Thoracic aorta (tissue), 2 donors: ENCODE measurements around the gene CNGB1. TPM values are rescaled to one million over a fixed set of nuclear protein-coding genes. Genes with fewer than 3 reads are reported as not detected.
A peak's percentile ranks its signal among the peaks of the same experiment; 100 is the strongest.

Experiments used
- ATAC-seq: fragments of 150-250 bp; one replicate; pipeline ENCODE4 v1.8.0; 2017; ENCODE audit warnings: low read depth; ENCODE audit not compliant: insufficient number of reproducible peaks, low FRiP score
- DNase-seq: peaks from one replicate; pipeline ENCODE4 v3.0.0-alpha.2; 2020; ENCODE audit warnings: low spot score
- H3K27ac ChIP-seq, 2 donors: fragments of 200-600 bp; sonication (generic); 1 replicate in 1 of 2; 2 replicates in 1 of 2; pipeline ENCODE4 v1.5.1; 2016; ENCODE audit warnings: mild to moderate bottlenecking in 2 of 2, moderate library complexity in 2 of 2
- H3K27me3 ChIP-seq: fragments of 200-600 bp; sonication (generic); replicated peaks from 2 replicates; pipeline ENCODE4 v1.6.0; 2016; ENCODE audit warnings: mild to moderate bottlenecking; ENCODE audit not compliant: insufficient read depth
- H3K36me3 ChIP-seq: fragments of 200-600 bp; sonication (generic); one replicate; pipeline ENCODE4 v1.5.1; 2016
- H3K4me1 ChIP-seq, 2 donors: fragments of 200-600 bp; sonication (generic); 1 replicate in 1 of 2; 2 replicates in 1 of 2; pipeline versions ENCODE4 v1.5.1 to v1.6.0; 2016; ENCODE audit warnings: low read depth in 2 of 2, mild to moderate bottlenecking in 1 of 2; ENCODE audit not compliant: control insufficient read depth in 1 of 2
- H3K4me3 ChIP-seq: fragments of 200-600 bp; sonication (generic); 2 replicates; pipeline ENCODE4 v1.5.1; 2016; ENCODE audit warnings: mild to moderate bottlenecking
- H3K9me3 ChIP-seq: fragments of 200-600 bp; sonication (generic); 2 replicates; pipeline ENCODE4 v1.5.1; 2016
- CTCF ChIP-seq: fragments of 200-600 bp; sonication (generic); IDR thresholded peaks from one replicate; pipeline ENCODE4 v1.5.1; 2019; ENCODE audit warnings: antibody characterized with exemption
- total RNA-seq, 2 donors: library from RNA; depleted of rRNA; stranded (reverse); fragments of >200 nt; gene quantifications; one replicate each; pipeline versions ENCODE4 v1.1.0 to v1.2.3, GENCODE V29; 2016

CNGB1 gene
- total RNA-seq, 2 donors from 2014 or later = not detected

GRCh38 chr16:57941016-57941664, 29.8 kb downstream of the CNGB1 start:
- Histone ChIP-seq H3K27me3 (no peaks in the 10 kb centered on the region), H3K9me3 (no peaks in the 10 kb centered on the region), H3K4me1 (peaks cover 0 to 9% of the 10 kb centered on the region in 2 donors), H3K4me3 (no peak overlapping the region), H3K36me3 (no peaks in the 10 kb centered on the region), H3K27ac (no peak overlapping the region)
- TF ChIP-seq CTCF = no peak
- no peak for DNase-seq
- ATAC-seq = no peak

- no peak for ATAC-seq
- no peak for TF ChIP-seq CTCF
Measured at GRCh38 chr16:57940382-57940966, 30.5 kb downstream of the CNGB1 start.

GRCh38 chr16:57939872-57940224, 31.1 kb downstream of the CNGB1 start:
- H3K9me3 ChIP-seq = no peaks in the 10 kb centered on the region
- peaks cover 0 to 9% of the 10 kb centered on the region in 2 donors for H3K4me1 ChIP-seq
- TF ChIP-seq CTCF = no peak
- no peaks in the 10 kb centered on the region for H3K36me3 ChIP-seq
- no peak for DNase-seq
- ATAC-seq = no peak
- H3K4me3 ChIP-seq = no peak overlapping the region
- H3K27me3 ChIP-seq = no peaks in the 10 kb centered on the region
- H3K27ac ChIP-seq = no peak overlapping the region

More at GRCh38 chr16:57940382-57940966, 30.5 kb downstream of the CNGB1 start:
- Histone ChIP-seq H3K27me3 (no peaks in the 10 kb centered on the region), H3K27ac (no peak overlapping the region), H3K36me3 (no peaks in the 10 kb centered on the region), H3K4me3 (no peak overlapping the region), H3K9me3 (no peaks in the 10 kb centered on the region), H3K4me1 (peaks cover 0 to 9% of the 10 kb centered on the region in 2 donors)
- DNase-seq = no peak

GRCh38 chr16:57938936-57939871, 31.7 kb downstream of the CNGB1 start:
- Histone ChIP-seq H3K9me3 (no peaks in the 10 kb centered on the region), H3K4me1 (peaks cover 0 to 9% of the 10 kb centered on the region in 2 donors), H3K36me3 (no peaks in the 10 kb centered on the region), H3K4me3 (no peak overlapping the region), H3K27ac (no peak overlapping the region), H3K27me3 (no peaks in the 10 kb centered on the region)
- peak; percentile 34 for ATAC-seq
- DNase-seq = no peak
- no peak for TF ChIP-seq CTCF

GRCh38 chr16:57938484-57938883, 32.4 kb downstream of the CNGB1 start:
- no peak for TF ChIP-seq CTCF

More at GRCh38 chr16:57938484-57938883, 32.4 kb downstream of the CNGB1 start:
- H3K36me3 ChIP-seq = no peaks in the 10 kb centered on the region
- H3K27ac ChIP-seq = no peak overlapping the region
- H3K4me3 ChIP-seq = no peak overlapping the region
- ATAC-seq (no peak), DNase-seq (no peak)
- H3K9me3 ChIP-seq = no peaks in the 10 kb centered on the region
- peaks cover 0 to 9% of the 10 kb centered on the region in 2 donors for H3K4me1 ChIP-seq
- H3K27me3 ChIP-seq = no peaks in the 10 kb centered on the region
